Epidermal melanocyte (primary cell): Measurements from ENCODE around the gene ABCB8.
A peak's percentile ranks its signal among the peaks of the same experiment; 100 is the strongest.

Experiments
- DNase-seq: peaks from one replicate; pipeline ENCODE4 v3.0.0; 2011; ENCODE audit warnings: low spot score; ENCODE audit not compliant: insufficient read length

ABCB8 gene

DNA sequence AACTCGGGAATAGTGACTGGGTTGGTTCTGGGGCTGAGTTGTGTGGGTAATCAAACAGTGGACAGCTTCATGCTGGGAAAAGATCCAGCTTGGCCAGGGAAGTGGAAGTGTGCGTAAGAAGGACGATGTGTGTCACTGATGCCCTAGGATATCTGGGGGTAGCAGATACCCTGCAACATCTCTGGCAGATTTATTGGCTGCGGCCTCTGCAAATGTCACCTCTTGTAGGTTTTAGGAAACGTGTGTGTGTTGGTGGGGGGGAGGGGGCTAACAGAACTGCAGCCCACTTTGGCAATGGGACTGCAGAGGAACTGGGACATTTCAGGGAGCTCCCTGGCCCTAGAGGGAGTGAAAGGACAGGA lies 57.1 kb downstream of the ABCB8 start:
- no peak for DNase-seq

- peak; percentile 88 for DNase-seq
Measured at GRCh38 chr7:151085691-151086620, 57.7 kb downstream of the ABCB8 start, which contains the start of gene AGAP3. TSS of gene AGAP3 (plus strand) at chr7:151086475. CDS start at chr7:151086742, 267 bp downstream.

DNA sequence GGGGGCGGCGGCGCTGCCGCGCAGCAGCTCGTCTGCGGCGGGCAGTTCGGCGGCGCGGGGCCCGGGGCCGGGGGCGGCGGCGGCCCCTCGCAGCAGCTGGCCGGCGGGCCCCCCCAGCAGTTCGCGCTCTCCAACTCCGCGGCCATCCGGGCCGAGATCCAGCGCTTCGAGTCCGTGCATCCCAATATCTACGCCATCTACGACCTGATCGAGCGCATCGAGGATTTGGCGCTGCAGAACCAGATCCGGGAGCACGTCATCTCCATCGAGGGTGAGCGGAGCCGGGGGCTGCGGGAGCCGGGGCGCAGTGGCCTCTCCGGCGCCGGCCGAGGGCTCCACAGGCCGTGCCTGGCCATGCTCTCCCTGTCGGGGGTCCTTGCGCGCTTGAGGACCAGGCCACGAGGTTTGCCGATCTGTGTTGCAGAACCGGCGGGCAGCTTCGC lies 58.6 kb downstream of the ABCB8 start:
- DNase-seq: no peak

GRCh38 chr7:151087245-151088018 lies 59.2 kb downstream of the ABCB8 start:
- DNase-seq: no peak

- no peak for DNase-seq
Measured at GRCh38 chr7:151088019-151088855, 60.0 kb downstream of the ABCB8 start.

DNA sequence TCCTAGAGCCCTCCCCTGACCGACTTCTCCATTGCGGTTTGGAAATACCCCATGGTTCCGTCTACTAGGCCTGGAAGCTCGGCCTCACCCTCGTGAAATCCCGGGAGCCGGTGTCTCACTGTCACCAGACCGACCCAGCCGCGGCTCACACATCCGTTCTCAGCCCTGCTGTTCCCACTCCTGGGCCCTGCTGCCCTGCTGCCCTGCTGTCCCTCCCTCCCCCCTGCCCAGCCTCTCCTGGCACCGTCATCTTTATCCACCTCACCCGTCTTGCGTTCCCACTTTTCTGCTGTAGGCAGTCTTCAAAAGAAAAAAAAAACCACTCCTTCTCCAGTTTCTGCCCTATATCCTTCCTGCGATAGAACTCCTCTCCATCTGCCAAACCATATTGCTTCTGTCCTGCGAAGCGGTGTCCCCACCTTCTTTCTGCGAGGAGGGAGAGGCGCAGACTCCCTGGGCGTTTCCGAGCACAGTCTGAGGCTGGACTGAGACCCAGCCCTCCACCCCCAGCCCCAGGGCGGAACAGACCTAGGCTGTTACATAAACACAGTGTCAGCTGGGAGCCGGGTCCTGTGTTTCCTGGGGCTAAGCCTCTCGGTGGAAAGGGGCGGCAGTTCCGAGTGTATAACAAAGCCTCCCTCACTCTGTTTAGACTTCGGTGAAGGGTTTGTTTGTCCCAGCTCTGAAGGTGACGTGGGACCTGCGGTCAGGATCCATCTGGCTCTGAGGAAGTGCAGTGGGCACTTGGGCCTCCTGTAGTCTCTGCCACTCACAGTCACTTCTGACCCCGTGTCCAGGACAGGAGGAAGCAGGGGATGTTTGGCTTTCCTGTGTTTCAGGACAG lies 60.8 kb downstream of the ABCB8 start:
- peak; percentile 70 for DNase-seq

DNA sequence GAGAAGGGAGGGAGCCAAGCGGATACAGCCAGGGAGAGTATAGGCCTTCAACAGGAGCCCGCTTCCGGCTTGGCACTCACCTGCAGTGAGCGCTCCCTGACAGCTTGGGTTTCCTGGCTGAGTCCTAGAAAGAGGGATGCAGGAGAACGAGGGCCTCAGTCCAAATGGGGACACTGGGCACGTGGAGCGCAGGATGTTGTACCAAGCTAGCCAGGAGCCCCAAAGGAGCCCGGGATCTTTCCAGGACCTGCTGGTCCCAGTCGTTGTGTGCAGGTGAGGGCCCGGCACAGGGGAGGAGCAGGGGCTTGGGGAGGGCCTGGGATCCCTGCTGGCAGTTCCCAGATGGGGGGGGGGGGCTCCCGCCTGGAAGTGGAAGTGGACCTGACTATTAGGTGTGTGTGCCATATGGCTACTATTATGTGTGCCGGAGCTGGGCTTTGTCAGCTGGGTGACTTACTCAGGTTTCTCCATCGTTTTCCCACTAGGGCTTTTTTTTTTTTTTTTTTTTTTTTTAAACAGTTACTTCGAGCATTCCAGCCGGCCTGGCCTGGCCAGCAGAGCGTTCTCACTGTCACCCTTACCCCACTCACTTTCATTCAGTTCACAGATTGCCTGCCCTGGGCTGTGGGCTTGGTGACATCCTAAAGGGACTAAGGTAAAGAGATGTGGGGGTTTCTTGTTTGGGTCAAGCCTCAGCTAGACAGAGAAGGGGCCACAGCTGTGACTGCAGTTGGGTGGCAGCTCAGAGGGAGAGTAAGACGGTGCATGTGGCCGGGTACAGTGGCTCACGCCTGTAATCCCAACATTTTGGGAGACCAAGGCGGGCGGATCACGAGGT lies 61.9 kb downstream of the ABCB8 start:
- DNase-seq: no peak

DNA sequence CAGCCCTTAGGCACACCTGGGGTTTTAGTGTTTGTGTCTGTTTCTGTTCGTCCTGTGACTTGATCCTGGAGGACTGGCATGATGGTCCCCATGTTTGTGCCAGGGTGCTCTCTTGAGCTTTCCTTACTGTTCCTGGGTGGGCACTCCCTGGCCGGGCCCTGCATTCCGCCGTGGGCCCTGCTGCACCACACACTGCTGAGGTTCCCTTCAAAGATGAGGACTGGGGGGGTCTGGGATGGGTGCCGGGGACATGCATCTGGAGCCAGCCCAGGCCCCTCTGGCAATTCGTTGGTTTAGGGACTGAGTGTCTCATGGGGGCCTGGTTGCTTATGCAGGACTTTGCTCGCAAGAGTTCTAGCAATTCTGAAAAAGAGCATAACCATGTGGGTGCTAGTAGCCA lies 62.8 kb downstream of the ABCB8 start:
- DNase-seq: no peak

DNA sequence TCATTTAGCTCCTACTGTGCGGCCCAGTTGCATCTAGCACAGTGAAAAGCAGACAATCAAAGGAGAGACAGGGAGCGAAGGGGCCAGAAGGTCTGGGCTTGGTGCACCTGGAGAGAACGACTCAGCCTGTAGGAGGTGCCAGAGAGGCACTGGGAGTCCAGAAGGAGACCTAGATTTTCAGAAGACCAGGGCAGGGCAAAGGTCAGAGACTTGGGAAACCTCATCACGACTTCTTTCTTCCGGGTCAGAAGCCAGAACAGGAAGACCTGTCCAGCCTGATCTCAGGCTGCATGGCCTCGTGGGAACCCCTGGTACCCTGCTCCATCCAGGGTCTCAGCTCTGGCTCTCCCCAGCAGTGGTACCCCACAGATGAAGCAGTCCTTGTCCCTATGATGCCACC lies 63.2 kb downstream of the ABCB8 start:
- no peak for DNase-seq

GRCh38 chr7:151091988-151092387 lies 63.7 kb downstream of the ABCB8 start:
- DNase-seq: no peak

DNA sequence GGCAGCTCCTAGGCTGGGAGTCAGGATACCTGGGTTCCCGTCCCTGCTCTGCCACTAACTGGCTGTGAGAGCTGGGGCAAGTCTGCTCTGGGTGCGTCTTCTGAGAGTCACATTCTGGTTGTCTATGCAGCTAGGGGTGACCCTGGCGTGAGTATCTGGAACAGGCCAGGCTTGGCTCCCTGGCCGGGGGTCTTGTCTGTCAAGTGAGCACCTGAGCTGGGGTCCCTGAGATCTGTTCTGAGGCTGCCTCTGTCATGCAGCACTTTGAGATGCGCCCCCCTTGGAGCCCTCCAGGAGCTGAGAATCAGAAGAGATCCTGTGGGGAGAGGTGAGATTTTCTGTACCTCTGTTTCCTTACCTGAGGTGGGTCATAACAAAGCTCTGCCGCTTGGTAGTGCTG lies 65.5 kb downstream of the ABCB8 start:
- no peak for DNase-seq

DNA sequence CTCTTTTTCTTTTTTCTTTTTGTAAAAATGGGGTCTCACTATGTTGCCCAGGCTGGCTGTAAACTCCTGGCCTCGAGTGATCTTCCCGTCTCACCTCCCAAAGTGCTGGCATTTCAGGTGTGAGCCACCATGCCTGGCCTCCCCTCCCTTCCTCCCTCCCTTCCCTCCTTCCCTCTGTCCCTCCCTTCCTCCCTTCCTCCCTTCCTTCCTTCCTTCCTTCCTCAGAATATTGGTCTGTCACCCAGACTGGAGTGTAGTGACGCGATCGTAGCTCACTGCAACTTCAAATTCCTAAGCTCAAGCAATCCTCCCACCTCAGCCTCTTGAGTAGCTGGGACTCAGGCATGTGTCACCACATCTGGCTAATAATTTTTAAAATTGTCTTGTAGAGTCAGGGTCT lies 66.4 kb downstream of the ABCB8 start:
- DNase-seq: no peak

- DNase-seq: no peak
Measured at GRCh38 chr7:151095123-151095797, 67.0 kb downstream of the ABCB8 start.

DNA sequence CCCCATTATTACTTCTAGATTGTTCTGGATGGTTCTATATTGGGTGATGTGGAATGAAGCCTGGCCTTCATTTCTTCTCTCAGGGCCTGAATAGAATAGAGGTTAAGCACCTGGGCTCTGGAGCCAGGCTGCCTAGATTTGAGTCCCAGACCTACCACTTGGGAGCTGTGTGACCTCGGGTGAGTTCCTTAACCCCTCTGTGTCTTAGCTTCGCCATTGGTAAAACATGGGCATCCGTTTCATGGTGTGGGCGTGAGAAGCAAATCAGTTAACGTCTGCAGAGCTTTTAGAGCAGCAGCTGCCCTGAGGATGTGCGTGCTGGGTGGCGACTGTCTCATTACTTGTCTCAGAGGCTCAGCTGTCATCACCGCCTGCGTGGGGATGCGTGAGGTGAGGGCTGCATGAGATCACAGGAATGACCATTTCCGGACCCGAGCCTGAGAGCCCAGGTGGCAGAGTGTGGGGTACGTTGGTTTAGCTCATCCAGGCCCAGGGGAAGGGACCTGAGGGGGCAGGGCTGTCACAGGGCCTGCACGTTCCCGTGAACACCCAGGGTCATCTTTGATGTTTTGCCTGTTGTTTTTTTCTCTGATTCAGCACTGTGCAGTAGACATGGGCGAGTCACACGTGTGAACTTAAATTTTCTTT lies 67.7 kb downstream of the ABCB8 start:
- no peak for DNase-seq
